Right lobe of liver (tissue), 6 donors: Measurements from ENCODE around the gene RASGRF2. TPM values are rescaled to one million over a fixed set of nuclear protein-coding genes. Genes with fewer than 3 reads are reported as not detected.

Experiments
- ATAC-seq, 4 donors: fragments of 200-7000 bp; cut with Tn5 transposase; one replicate each; pipeline ENCODE4 v1.9.1; 2020; ENCODE audit warnings: mild to moderate bottlenecking in 4 of 4, moderate library complexity in 4 of 4
- DNase-seq, 3 donors: peaks; one replicate each; pipeline ENCODE4 v3.0.0-alpha.2; 2020
- H3K27ac ChIP-seq, 3 donors: fragments of 200-600 bp; one replicate each; pipeline ENCODE4 v1.8.0; 2022
- H3K27me3 ChIP-seq, 2 donors: fragments of 200-600 bp; one replicate each; pipeline ENCODE4 v1.8.0; 2022
- H3K36me3 ChIP-seq, 4 donors: fragments of 200-600 bp; sonication (generic) in 1 of 4; one replicate each; pipeline versions ENCODE4 v1.5.1 to v1.8.0; 2017 to 2022; ENCODE audit warnings: control low read depth in 1 of 4
- H3K4me1 ChIP-seq, 4 donors: fragments of 200-600 bp; sonication (generic) in 1 of 4; one replicate each; pipeline versions ENCODE4 v1.5.1 to v1.8.0; 2017 to 2022; ENCODE audit warnings: control low read depth in 1 of 4
- H3K4me3 ChIP-seq, 3 donors: fragments of 200-600 bp; one replicate each; pipeline ENCODE4 v1.8.0; 2022
- H3K9me3 ChIP-seq, 4 donors: fragments of 200-600 bp; sonication (generic) in 1 of 4; one replicate each; pipeline versions ENCODE4 v1.5.1 to v1.8.0; 2017 to 2022; ENCODE audit warnings: control low read depth in 1 of 4
- POLR2A ChIP-seq: fragments of 450-650 bp; IDR thresholded peaks from one replicate; pipeline ENCODE4 v1.6.1; 2017; ENCODE audit warnings: antibody characterized with exemption, mild to moderate bottlenecking
- WGBS: methylation state at CpG from one replicate; pipeline ENCODE4 v1.1.6; 2018; ENCODE audit warnings: low coverage, low lambda C conversion rate; ENCODE audit not compliant: insufficient coverage; ENCODE audit errors: missing lambda C conversion rate; 5-methylcytosine and 5-hydroxymethylcytosine counted together
- intact Hi-C, 2 donors: fragments of 100-400 bp; cut with DNase I; formaldehyde crosslinking; loops; one replicate each; pipeline versions ENCODE4 v1.11.2 to v1.14.1; 2022
- total RNA-seq, 6 experiments: library from RNA; depleted of rRNA in 2 of 6; stranded (reverse); fragments of >200 nt in 2 of 6; fragmentation: NEBNext Ultra II Directional in 3 of 6; extraction: Animal tissue kit (Norgen Biotek cat#: 25700) in 3 of 6; gene quantifications; one replicate each; pipeline versions ENCODE4 v1.1.0 to v1.2.4, GENCODE V29; 2016 to 2023
- TF ChIP-seq, protein P1 (sequence below), 4 donors: fragments of 200-600 bp in 3 of 4; fragments of 450-650 bp in 1 of 4; IDR thresholded peaks; one replicate each; pipeline versions ENCODE4 v1.5.1 to v1.8.0; 2016 to 2022; ENCODE audit warnings: antibody characterized with exemption in 4 of 4, mild to moderate bottlenecking in 2 of 4
- donor health status: DM: no; HTN: yes; CAD: no.
- donor health status: DM: no; HTN: no; CAD: no.
- donor health status: DM: no; HTN: no; CAD: no.
- donor health status: DM: no; HTN: yes; CAD: no.
- donor health status: DM: no; HTN: yes; CAD: no.

RASGRF2 gene
- total RNA-seq, 6 experiments from 2014 or later = 0.20 to 0.61 (median 0.36) TPM

DNA sequence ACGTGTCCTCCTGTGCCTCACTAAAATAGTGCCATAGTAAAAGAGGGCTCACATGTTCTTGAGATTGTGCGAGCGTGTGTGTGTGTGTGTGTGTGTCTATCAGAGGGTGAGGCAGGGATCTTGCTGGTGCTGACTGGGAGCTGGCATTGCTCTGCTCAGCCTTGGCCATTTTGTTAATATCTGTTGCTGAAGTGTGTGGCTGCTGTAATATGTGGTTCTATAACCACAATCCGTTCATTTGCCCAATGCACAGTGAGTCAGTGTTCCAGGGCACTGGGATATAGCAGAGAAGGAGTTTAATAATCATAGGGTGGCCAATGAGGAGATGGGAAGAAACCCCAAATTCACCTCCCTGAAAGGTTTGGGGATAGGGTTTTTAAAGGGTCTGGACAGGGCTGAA, 61.3 kb downstream of the RASGRF2 start:
- Histone ChIP-seq H3K9me3 (no peaks in the 10 kb centered on the region), H3K27ac (no peak overlapping the region), H3K4me1 (no peaks in the 10 kb centered on the region), H3K36me3 (no peaks in the 10 kb centered on the region), H3K4me3 (no peak overlapping the region), H3K27me3 (no peaks in the 10 kb centered on the region)
- intact Hi-C loops = no loop called here
- no peak for DNase-seq
- TF ChIP-seq POLR2A = no peak
- TF ChIP-seq, protein P1, sequence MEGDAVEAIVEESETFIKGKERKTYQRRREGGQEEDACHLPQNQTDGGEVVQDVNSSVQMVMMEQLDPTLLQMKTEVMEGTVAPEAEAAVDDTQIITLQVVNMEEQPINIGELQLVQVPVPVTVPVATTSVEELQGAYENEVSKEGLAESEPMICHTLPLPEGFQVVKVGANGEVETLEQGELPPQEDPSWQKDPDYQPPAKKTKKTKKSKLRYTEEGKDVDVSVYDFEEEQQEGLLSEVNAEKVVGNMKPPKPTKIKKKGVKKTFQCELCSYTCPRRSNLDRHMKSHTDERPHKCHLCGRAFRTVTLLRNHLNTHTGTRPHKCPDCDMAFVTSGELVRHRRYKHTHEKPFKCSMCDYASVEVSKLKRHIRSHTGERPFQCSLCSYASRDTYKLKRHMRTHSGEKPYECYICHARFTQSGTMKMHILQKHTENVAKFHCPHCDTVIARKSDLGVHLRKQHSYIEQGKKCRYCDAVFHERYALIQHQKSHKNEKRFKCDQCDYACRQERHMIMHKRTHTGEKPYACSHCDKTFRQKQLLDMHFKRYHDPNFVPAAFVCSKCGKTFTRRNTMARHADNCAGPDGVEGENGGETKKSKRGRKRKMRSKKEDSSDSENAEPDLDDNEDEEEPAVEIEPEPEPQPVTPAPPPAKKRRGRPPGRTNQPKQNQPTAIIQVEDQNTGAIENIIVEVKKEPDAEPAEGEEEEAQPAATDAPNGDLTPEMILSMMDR (IDR thresholded peaks at IDR 0.05) = no peak
- no peak for ATAC-seq
- 83% methylated on average over 1 of the region's 4 CpGs for whole genome bisulfite sequencing

DNA sequence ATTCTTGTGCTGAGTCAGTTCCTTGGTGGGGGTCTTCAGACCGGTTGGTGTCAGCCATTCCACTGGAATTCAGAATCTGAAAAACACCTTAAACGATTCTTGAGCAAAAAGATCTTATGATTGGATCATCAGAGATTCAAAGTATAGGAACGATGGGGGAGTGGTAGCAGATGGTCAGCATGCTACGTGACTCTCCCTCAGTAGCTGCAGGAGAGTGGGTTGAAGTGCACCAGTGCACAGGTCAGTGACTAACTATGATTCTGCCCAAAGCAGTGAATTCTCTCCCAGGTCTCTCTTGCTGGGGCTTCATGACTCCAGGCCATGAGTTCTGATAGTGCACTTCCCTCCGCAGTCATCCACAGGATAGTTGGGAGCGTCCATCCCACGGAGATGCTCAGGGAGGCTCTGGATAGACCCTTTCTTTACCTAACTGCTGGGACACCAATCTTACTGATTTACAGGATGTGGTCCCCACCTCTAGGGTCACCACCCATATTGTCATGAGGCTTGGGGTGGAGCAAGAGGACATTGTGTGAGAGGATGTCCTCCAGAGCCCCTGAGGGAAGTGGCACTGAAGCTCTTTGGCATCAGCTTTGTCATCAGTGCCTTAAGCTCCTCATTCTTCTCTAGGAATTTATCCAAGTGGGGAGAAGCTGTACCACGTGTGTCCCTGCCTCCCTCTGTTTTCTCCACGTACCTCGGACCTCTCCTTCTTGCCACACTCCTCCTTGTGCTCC, 62.0 kb downstream of the RASGRF2 start:
- Histone ChIP-seq H3K27me3 (no peaks in the 10 kb centered on the region), H3K4me3 (no peak overlapping the region), H3K9me3 (no peaks in the 10 kb centered on the region), H3K4me1 (no peaks in the 10 kb centered on the region), H3K36me3 (no peaks in the 10 kb centered on the region), H3K27ac (no peak overlapping the region)
- intact Hi-C loops = no loop called here
- 53% methylated on average over 6 of the region's 10 CpGs for WGBS
- DNase-seq (no peak), ATAC-seq (no peak)
- no peak for TF ChIP-seq POLR2A
- TF ChIP-seq, protein P1 (IDR thresholded peaks at IDR 0.05) = no peak

DNA sequence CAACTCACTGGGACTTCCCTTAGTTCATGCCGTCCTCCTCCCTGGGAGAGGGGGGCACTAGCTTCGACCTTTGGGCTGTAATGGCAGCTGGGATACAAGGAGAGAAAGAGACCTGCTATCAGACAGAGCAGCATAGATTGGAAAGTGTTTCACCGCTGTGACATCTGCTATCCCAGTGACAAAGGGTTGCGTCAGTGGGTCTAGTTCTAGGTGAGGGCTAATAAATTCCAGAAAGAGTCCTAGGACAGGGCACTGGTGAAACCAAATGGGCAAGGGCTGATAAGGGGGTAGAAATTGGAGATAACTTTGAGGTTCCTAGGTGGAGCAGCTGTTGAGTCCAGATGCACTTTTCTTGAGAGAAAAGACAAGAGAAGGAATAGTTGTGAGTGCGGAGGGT, 62.5 kb downstream of the RASGRF2 start:
- no peak for TF ChIP-seq POLR2A
- TF ChIP-seq, protein P1 (IDR thresholded peaks at IDR 0.05) = no peak
- H3K4me3 ChIP-seq = no peak overlapping the region
- no peaks in the 10 kb centered on the region for H3K9me3 ChIP-seq
- intact Hi-C loops = no loop called here
- DNase-seq (no peak), ATAC-seq (no peak)
- no peaks in the 10 kb centered on the region for H3K27me3 ChIP-seq
- H3K27ac ChIP-seq = no peak overlapping the region
- WGBS = 69% methylated on average over 5 of the region's 5 CpGs
- H3K4me1 ChIP-seq = no peaks in the 10 kb centered on the region
- no peaks in the 10 kb centered on the region for H3K36me3 ChIP-seq

- no peak for ATAC-seq
- no peaks in the 10 kb centered on the region for H3K36me3 ChIP-seq
- intact Hi-C loops = no loop called here
- no peaks in the 10 kb centered on the region for H3K9me3 ChIP-seq
- no peaks in the 10 kb centered on the region for H3K4me1 ChIP-seq
- 63% methylated on average over 2 of the region's 2 CpGs for WGBS
- DNase-seq = no peak
- TF ChIP-seq POLR2A = no peak
- TF ChIP-seq, protein P1 (IDR thresholded peaks at IDR 0.05) = no peak
- H3K4me3 ChIP-seq = no peak overlapping the region
- no peaks in the 10 kb centered on the region for H3K27me3 ChIP-seq
- no peak overlapping the region for H3K27ac ChIP-seq
Observed at GRCh38 chr5:81023261-81023970, 63.3 kb downstream of the RASGRF2 start.
